K562 (cell line): ENCODE data around the gene ERVH48-1. TPM values are rescaled to one million over a fixed set of nuclear protein-coding genes. Genes with fewer than 3 reads are reported as not detected.

Source experiments
- DNMT1 ChIP-seq: fragments of 450-650 bp; IDR thresholded peaks from 2 replicates; pipeline ENCODE4 v1.6.1; 2016; ENCODE audit warnings: antibody characterized with exemption, mild to moderate bottlenecking
- ETV5 ChIP-seq: sonication (generic); formaldehyde crosslinking; IDR thresholded peaks from 2 replicates; pipeline ENCODE4 v1.4.0; 2020; ENCODE audit warnings: low read depth, mild to moderate bottlenecking, missing genetic modification reagents
- FOSL1 ChIP-seq: fragments of 200-800 bp; sonication (Bioruptor generic); conservative IDR thresholded peaks from 2 replicates; pipeline ENCODE4 v1.6.1; 2016; ENCODE audit warnings: missing genetic modification characterization, missing compliant biosample characterization
- FOXK2 ChIP-seq, 2 experiments: fragments of 450-650 bp; IDR thresholded peaks in 1 of 2; conservative IDR thresholded peaks in 1 of 2; 2 replicates each; pipeline ENCODE4 v1.6.1; 2016; ENCODE audit warnings: low read depth in 2 of 2, mild to moderate bottlenecking in 1 of 2
- KHSRP ChIP-seq: fragments of 450-650 bp; IDR thresholded peaks from 2 replicates; pipeline ENCODE4 v1.6.1; 2017
- NR2C2 ChIP-seq, 2 experiments: fragments of 200-800 bp in 1 of 2; sonication (Bioruptor generic) in 1 of 2; sonication (generic) in 1 of 2; formaldehyde crosslinking in 1 of 2; IDR thresholded peaks; 2 replicates each; pipeline versions ENCODE4 v1.6.1 to v1.8.0; 2016 to 2022; ENCODE audit warnings: mild to moderate bottlenecking in 1 of 2, missing compliant biosample characterization in 1 of 2, missing genetic modification characterization in 1 of 2, missing genetic modification reagents in 1 of 2
- PTRF ChIP-seq: fragments of 450-650 bp; IDR thresholded peaks from 2 replicates; pipeline ENCODE4 v1.6.1; 2016; ENCODE audit warnings: mild to moderate bottlenecking, missing genetic modification characterization, missing compliant biosample characterization
- SMAD1 ChIP-seq: fragments of 150-350 bp; IDR thresholded peaks from 2 replicates; pipeline ENCODE4 v1.6.1; 2014; ENCODE audit warnings: low read length, low read depth; ENCODE audit not compliant: partially characterized antibody
- SNRNP70 ChIP-seq: fragments of 200-400 bp; formaldehyde crosslinking; optimal IDR thresholded peaks from 2 replicates; pipeline ENCODE3; 2017; ENCODE audit warnings: low read depth, low read length
- STAT5A ChIP-seq: IDR thresholded peaks from 2 replicates; pipeline ENCODE4 v1.6.1; 2012; ENCODE audit warnings: low read length, inconsistent platforms, borderline replicate concordance
- TCF7 ChIP-seq: sonication (generic); IDR thresholded peaks from 2 replicates; pipeline ENCODE4 v1.6.1; 2016; ENCODE audit warnings: antibody characterized with exemption, borderline replicate concordance
- U2AF2 ChIP-seq: fragments of 200-400 bp; formaldehyde crosslinking; optimal IDR thresholded peaks from 2 replicates; pipeline ENCODE3; 2017; ENCODE audit warnings: low read depth, mild to moderate bottlenecking, low read length
- ZBTB5 ChIP-seq: fragments of 450-650 bp; IDR thresholded peaks from 2 replicates; pipeline ENCODE4 v1.6.1; 2017; ENCODE audit warnings: antibody characterized with exemption
- ZEB2 ChIP-seq: fragments of 450-650 bp; IDR thresholded peaks from 2 replicates; pipeline ENCODE4 v1.6.1; 2016
- ZNF175 ChIP-seq: fragments of 200-800 bp; sonication (Bioruptor generic); IDR thresholded peaks from 2 replicates; pipeline ENCODE4 v1.6.1; 2016; ENCODE audit warnings: low read depth, mild to moderate bottlenecking, missing genetic modification characterization, missing compliant biosample characterization
- ZNF311 ChIP-seq: fragments of 250-450 bp; sonication (Bioruptor Pico); IDR thresholded peaks from 2 replicates; pipeline ENCODE4 v1.4.0; 2020; ENCODE audit warnings: mild to moderate bottlenecking, moderate library complexity
- ZNF586 ChIP-seq: fragments of 450-650 bp; formaldehyde crosslinking; conservative IDR thresholded peaks from 2 replicates; pipeline ENCODE4 v1.4.0; 2020; ENCODE audit warnings: mild to moderate bottlenecking, moderate library complexity
- ZNF780A ChIP-seq: fragments of 250-450 bp; sonication (Bioruptor Pico); IDR thresholded peaks from 2 replicates; pipeline ENCODE4 v1.5.0; 2021; ENCODE audit warnings: mild to moderate bottlenecking
- polyA plus RNA-seq, 8 experiments: library from polyadenylated mRNA; depleted of rRNA in 4 of 8; stranded (reverse) in 5 of 8; unstranded in 3 of 8; fragments of >200 nt; fragmentation: Nextera tagmentation in 2 of 8; fragmentation: Illumina TruSeq in 1 of 8; extraction: Ambion mirVana in 2 of 8; extraction: Trizol in 1 of 8; gene quantifications; 2 replicates each; pipeline versions ENCODE4 v1.2.1 to v1.2.3, GENCODE V29; 2011 to 2014; ENCODE audit warnings: inconsistent platforms in 1 of 8, missing spikeins in 1 of 8
- total RNA-seq, 7 experiments: library from RNA; depleted of rRNA in 6 of 7; stranded (reverse); fragments of >200 nt in 6 of 7; fragmentation: Illumina TruSeq in 2 of 7; extraction: Trizol in 2 of 7; gene quantifications; 2 replicates each; pipeline versions ENCODE4 v1.2.1 to v1.2.3, GENCODE V29; 2011 to 2021; ENCODE audit warnings: low replicate concordance in 1 of 7
- TF ChIP-seq, protein P1 (sequence below): fragments of 450-650 bp; IDR thresholded peaks from 2 replicates; pipeline ENCODE4 v1.6.1; 2016; ENCODE audit warnings: mild to moderate bottlenecking
- TF ChIP-seq, protein P2 (sequence below): sonication (generic); formaldehyde crosslinking; IDR thresholded peaks from 2 replicates; pipeline ENCODE4 v1.8.1; 2022; ENCODE audit warnings: missing genetic modification reagents

The ERVH48-1 gene
- total and polyA plus RNA-seq, 9 of the 15 experiments (the other 6 are each of a cell fraction or from before 2014, with no cell fraction given), result 0.08 to 0.49 (median 0.16) TPM; not detected in 3

DNA sequence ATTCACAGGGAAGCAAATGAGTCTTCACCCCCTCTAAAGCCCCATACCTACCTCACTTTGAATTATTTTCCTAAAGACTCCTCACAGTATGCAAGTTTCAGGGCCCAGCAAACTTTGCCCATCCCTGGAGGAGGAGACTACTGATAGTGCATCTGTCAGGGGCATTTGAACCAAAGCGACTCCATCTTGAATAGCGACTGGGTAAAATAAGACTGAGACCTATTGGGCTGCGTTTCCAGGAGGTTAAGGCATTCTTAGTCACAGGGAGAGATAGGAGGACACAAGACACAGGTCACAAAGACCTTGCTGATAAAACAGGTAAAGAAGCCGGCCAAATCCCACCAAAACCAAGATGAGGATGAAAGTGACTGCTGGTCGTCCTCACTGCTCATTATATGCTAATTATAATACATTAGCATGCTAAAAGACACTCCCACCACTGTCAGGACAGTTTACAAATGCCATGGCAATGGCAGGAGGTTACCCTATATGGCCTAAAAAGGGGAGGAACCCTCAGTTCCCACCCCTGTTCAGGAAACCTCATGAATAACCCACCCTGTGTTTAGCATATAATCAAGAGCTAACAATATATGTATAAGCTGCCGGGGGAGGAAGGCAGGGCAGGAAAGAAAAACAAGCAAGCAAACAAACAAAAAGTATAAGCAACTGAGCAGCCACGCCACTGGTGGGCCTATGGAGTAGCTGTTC, 45.7 kb upstream of the ERVH48-1 start (continued):
- TF ChIP-seq, protein P1, sequence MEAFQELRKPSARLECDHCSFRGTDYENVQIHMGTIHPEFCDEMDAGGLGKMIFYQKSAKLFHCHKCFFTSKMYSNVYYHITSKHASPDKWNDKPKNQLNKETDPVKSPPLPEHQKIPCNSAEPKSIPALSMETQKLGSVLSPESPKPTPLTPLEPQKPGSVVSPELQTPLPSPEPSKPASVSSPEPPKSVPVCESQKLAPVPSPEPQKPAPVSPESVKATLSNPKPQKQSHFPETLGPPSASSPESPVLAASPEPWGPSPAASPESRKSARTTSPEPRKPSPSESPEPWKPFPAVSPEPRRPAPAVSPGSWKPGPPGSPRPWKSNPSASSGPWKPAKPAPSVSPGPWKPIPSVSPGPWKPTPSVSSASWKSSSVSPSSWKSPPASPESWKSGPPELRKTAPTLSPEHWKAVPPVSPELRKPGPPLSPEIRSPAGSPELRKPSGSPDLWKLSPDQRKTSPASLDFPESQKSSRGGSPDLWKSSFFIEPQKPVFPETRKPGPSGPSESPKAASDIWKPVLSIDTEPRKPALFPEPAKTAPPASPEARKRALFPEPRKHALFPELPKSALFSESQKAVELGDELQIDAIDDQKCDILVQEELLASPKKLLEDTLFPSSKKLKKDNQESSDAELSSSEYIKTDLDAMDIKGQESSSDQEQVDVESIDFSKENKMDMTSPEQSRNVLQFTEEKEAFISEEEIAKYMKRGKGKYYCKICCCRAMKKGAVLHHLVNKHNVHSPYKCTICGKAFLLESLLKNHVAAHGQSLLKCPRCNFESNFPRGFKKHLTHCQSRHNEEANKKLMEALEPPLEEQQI, result no peak
- TF ChIP-seq ZNF780A (no peak), TCF7 (no peak), SNRNP70 (no peak), FOXK2 (conservative IDR thresholded peaks at IDR 0.05 in 1 of 2, IDR thresholded peaks at IDR 0.05 in 1 of 2; ENCODE audit: low read depth in 2 of 2) (no peak), ZEB2 (no peak), STAT5A (no peak), KHSRP (no peak), NR2C2 (CRISPR knock-in tag; IDR thresholded peaks at IDR 0.05) (no peak), NR2C2 (tag; IDR thresholded peaks at IDR 0.05) (no peak), ZNF311 (CRISPR knock-in tag) (peak; percentile 90), SMAD1 (no peak), U2AF2 (no peak), PTRF (tag) (peak; percentile 94), DNMT1 (no peak), ZBTB5 (no peak), FOSL1 (tag) (no peak), ZNF175 (CRISPR knock-in tag) (peak; percentile 92), ZNF586 (CRISPR knock-in tag) (no peak), ETV5 (CRISPR knock-in tag) (no peak)
- TF ChIP-seq, protein P2, sequence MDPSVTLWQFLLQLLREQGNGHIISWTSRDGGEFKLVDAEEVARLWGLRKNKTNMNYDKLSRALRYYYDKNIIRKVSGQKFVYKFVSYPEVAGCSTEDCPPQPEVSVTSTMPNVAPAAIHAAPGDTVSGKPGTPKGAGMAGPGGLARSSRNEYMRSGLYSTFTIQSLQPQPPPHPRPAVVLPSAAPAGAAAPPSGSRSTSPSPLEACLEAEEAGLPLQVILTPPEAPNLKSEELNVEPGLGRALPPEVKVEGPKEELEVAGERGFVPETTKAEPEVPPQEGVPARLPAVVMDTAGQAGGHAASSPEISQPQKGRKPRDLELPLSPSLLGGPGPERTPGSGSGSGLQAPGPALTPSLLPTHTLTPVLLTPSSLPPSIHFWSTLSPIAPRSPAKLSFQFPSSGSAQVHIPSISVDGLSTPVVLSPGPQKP (CRISPR knock-in tag), result no peak
